SKM-1 treated with dmso at 0.1 percent for 144 hours (cell line): ENCODE measurements around the gene SNED1.

Experiments used
- DNase-seq: peaks from one replicate; lab custom pipeline; 2025; ENCODE audit not compliant: unreplicated experiment; lab: John Stamatoyannopoulos, UW

The SNED1 gene

DNA sequence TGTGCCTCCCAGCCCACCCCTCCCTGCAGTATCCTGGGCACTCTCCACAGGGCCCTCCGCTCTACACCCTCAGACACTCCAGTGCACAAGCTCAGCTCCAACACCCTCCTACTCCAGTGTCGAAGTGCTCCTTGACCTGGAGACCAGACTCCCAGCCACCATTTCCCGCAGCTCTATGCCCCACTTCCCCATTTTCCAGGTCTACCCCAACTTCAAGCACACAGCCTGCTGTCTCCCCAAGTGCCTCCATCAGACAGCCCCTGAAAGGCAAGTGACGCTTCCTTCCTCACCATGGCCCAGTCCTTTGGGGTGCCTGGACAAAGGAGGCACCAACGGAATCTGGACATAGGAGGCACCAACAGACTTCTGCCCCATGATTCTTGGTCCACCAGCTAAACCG is 143.6 kb downstream of the SNED1 start:
- DNase-seq: no peak

DNA sequence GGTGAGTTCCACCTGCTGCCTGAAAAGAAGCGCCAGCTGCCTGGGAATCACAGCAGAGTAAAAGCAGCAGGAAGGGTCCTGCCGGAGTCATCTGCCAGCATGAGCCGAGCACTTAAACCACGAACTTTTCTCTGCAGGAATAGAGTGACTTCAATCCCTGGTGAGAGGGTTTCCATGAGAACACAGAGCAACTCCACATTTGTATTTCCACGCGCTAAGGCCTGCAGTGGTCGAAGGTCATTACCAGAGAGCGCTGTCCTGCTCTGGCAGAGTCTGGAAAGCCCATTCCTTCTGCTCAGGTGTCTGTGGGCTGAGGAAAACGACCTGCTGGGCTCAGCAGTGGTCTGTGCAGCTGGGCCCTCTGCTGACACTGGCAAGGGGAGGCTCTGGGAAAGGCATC is 144.2 kb downstream of the SNED1 start:
- DNase-seq: no peak
